NCI-H526 treated with DMSO at 0.1 percent for 48 hours (cell line): ENCODE data around the gene KLHL12.

Experiments
- DNase-seq: peaks from one replicate; lab custom pipeline; 2025; lab: John Stamatoyannopoulos, UW

Gene KLHL12

GRCh38 chr1:202926581-202927491, at the start of gene KLHL12:
TSS of gene KLHL12 (minus strand) at chr1:202927234. CDS start at chr1:202925162, 2,072 bp downstream.
- peak; percentile 80 for DNase-seq

GRCh38 chr1:202976633-202977032, 49.6 kb upstream of the KLHL12 start:
- no peak for DNase-seq

- no peak for DNase-seq
Observed at GRCh38 chr1:202974856-202975255, 47.8 kb upstream of the KLHL12 start.

GRCh38 chr1:202972046-202972445, 45.0 kb upstream of the KLHL12 start:
- DNase-seq = no peak

- peak; percentile 17 for DNase-seq
Observed at GRCh38 chr1:202968895-202969295, 41.9 kb upstream of the KLHL12 start.

- DNase-seq = no peak
Observed at GRCh38 chr1:202968351-202968750, 41.3 kb upstream of the KLHL12 start.

GRCh38 chr1:202967684-202968281, 40.7 kb upstream of the KLHL12 start:
- DNase-seq = peak; percentile 19

- DNase-seq = no peak
Observed at GRCh38 chr1:202966006-202966898, 39.2 kb upstream of the KLHL12 start.

- DNase-seq = no peak
Observed at GRCh38 chr1:202965422-202965821, 38.4 kb upstream of the KLHL12 start.

GRCh38 chr1:202964791-202965410, 37.9 kb upstream of the KLHL12 start:
- no peak for DNase-seq

- no peak for DNase-seq
Observed at GRCh38 chr1:202961220-202961880, 34.3 kb upstream of the KLHL12 start.

GRCh38 chr1:202959276-202959620, 32.2 kb upstream of the KLHL12 start:
- DNase-seq = no peak

GRCh38 chr1:202958544-202959275, 31.7 kb upstream of the KLHL12 start:
- no peak for DNase-seq

- DNase-seq = peak; percentile 53
Observed at GRCh38 chr1:202957733-202958543, 30.9 kb upstream of the KLHL12 start, which contains the start of gene ADIPOR1. TSS of gene ADIPOR1 (minus strand) at chr1:202958312. CDS start at chr1:202951070, 7,242 bp downstream.

- DNase-seq = no peak
Observed at GRCh38 chr1:202956969-202957368, 29.9 kb upstream of the KLHL12 start.

GRCh38 chr1:202954057-202954745, 27.2 kb upstream of the KLHL12 start:
- DNase-seq = no peak

- DNase-seq = no peak
Observed at GRCh38 chr1:202953392-202953791, 26.4 kb upstream of the KLHL12 start.

- DNase-seq = no peak
Observed at GRCh38 chr1:202952818-202953217, 25.8 kb upstream of the KLHL12 start.

GRCh38 chr1:202952099-202952498, 25.1 kb upstream of the KLHL12 start:
- DNase-seq = no peak
